Hematopoietic multipotent progenitor cell treated with erythropoietin and hydrocortisone succinate and interleukin-3 and kit ligand, for 6 days (in vitro differentiated cells): Measurements from ENCODE around the gene ADAM12.
"Not testable (repeated sequence)": the region's sequence is repeated elsewhere in the genome, so short reads cannot be mapped to it uniquely, and the experiment has no call there.

Experiments
- DNase-seq: peaks from one replicate; pipeline ENCODE4 v3.0.0-alpha.2; 2015

The ADAM12 gene

GRCh38 chr10:126205486-126206205 lies 182.6 kb downstream of the ADAM12 start:
- DNase-seq: no peak

DNA sequence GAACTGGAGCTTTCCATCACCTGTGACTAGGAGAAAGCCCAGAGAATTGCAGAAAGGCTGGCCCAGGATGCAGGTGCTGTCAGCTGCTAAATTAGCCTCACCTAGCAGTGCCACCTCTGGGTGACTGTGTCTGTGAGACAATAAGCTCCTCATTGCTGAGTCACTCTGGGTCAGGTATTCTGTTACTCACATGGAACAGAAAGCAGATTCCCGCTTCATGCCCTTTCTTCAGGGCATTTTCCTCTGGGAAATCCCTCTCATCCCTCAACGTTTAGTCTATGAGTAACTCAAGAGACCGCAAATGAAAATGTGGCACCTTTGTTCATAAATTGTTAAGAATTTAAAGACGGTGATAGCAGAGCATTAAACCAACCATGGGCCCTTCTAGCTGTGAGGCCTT lies 184.0 kb downstream of the ADAM12 start:
- DNase-seq: no peak

- no peak for DNase-seq
These were observed 184.5 kb downstream of the ADAM12 start for GRCh38 chr10:126203746-126204145.

GRCh38 chr10:126201603-126202002 lies 186.7 kb downstream of the ADAM12 start:
- no peak for DNase-seq

DNA sequence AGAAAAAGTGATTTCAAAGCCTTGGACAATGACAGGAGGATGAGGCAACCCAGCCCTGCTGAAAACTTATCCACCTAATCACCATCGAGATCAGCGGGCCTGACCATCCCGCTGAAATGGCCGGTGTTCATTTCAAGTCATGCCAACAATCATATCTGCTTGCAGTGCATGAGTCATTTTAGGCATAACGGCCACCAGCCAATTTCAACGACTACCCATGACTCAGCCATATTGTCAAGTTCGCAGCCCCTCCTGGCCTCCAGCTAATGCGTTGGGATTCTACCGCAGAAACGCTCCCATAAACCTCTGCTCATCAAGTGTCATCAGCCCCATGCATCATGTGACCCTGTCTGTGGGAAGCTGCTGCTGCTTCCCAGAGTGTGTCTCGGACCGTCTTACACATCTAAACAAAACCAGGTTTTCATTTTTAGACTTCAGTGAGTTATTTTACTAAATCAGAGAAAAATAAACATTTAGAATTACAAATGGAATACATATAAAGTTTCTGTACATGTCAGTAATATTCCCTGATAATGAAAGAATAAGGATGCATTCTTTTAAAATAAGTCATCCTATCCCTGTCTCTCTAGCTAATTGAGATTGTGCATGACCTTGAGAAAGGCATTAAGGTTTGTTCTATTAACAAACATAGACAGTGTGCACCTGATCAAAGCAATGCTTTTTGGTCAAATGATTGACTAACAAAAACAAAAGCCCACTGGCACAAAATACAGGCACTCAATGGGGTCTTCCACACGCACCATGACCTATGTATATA lies 188.9 kb downstream of the ADAM12 start:
- no peak for DNase-seq

GRCh38 chr10:126198681-126199080 lies 189.6 kb downstream of the ADAM12 start:
- DNase-seq: no peak

GRCh38 chr10:126197036-126197543 lies 191.2 kb downstream of the ADAM12 start:
- DNase-seq: no peak

DNA sequence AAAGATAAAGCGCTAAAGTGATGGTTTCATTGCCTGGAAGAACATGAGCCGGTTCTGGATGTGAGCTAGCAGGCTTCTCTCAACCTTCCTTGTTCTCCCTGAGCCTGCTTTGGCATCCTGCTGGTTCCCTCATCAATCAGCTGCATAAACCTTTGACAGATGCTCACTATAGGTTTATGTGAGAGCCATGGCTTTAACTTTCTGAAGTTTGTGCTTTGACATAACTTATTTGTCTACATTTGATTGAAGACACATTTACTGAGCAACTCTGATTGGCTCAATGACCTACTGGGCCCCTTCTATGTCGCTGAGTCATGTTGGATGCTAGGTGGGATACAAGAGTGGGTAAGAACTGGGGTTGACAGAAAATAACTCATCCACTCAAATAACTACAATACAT lies 192.0 kb downstream of the ADAM12 start:
- DNase-seq: no peak

DNA sequence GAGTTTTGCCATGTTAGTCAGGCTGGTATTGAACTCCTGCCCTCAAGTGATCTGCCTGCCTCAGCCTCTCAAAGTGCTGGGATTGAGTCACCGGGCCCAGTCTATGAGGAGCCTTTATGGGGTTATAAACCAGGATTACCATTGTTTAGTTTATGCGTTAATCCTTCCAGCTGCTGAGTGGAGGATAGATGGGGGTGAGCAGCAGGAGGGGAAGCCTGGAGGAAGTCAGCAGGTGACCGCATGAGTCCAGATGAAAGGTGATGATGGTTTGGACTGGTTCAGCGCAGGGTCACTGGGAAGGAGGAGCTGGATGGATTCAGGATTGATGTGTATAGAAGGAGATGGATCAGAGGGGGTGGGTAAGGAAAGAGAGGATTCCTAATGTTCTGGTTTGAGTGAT lies 197.1 kb downstream of the ADAM12 start:
- no peak for DNase-seq

DNA sequence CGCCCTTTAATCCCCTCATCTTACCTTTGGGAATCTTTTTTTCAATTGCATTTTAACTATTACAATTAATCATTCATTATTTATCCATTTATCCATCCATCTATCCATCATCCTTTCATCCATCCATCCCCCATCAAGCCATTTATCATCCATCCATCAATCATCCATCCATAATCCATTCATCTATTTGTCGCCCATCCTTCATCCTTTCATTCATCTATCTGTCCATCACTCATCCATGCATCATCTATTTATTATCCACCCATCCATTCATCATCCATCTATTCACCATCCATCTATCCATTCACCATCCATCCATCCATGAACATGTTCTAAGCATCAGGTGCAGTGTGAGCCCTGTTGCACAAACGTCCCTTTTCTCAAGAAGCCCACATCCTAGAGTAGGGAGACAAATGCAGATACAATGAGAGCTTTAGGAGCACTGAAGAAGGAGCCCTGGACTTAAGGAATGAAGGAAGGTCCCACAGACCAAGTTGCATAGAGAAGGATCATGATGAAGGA lies 199.5 kb downstream of the ADAM12 start:
- no peak for DNase-seq

DNA sequence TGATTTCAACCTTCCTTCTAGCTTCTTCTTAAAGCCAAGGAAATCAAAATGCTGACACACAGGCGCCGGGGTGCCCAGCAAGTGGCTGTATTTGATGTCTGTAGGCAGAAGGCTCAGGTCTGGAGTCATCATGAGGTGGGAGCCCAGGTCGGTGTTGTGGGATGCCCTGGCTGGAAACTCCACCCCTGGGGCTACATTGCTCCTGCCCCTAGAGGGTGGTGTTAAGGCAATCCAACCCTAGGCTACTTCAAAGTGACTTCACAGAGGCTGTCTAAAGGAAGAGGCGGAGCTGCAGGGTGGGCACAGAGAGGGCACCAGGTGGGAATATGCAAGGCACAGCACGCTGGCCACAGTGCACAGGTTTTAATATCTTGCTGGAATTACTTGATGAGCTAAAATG lies 200.9 kb downstream of the ADAM12 start:
- DNase-seq: no peak

- no peak for DNase-seq
These were observed 201.5 kb downstream of the ADAM12 start for GRCh38 chr10:126186766-126187165.

GRCh38 chr10:126185676-126186447 lies 202.4 kb downstream of the ADAM12 start:
- DNase-seq: no peak

DNA sequence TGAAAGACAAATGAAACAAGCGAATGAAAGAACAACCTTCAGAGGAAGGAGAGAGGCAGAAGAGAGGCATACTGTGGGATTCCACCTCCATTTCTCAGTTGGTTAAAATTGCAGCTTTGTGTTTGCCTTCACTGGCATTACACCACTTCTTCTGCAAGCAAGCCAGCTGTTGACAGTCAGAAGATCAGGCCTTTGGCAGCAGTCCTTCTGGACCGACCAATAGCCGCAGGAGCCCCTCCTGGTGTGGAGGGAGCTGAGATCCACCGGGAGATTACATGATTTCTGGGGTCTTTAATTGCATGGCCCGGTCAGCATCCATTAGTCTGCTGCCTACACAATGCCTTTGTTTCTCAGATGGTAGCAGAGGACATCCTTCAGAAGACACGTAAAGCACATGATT lies 206.7 kb downstream of the ADAM12 start:
- DNase-seq: no peak

- DNase-seq: peak; percentile 28
These were observed 208.6 kb downstream of the ADAM12 start for GRCh38 chr10:126179637-126180036.

DNA sequence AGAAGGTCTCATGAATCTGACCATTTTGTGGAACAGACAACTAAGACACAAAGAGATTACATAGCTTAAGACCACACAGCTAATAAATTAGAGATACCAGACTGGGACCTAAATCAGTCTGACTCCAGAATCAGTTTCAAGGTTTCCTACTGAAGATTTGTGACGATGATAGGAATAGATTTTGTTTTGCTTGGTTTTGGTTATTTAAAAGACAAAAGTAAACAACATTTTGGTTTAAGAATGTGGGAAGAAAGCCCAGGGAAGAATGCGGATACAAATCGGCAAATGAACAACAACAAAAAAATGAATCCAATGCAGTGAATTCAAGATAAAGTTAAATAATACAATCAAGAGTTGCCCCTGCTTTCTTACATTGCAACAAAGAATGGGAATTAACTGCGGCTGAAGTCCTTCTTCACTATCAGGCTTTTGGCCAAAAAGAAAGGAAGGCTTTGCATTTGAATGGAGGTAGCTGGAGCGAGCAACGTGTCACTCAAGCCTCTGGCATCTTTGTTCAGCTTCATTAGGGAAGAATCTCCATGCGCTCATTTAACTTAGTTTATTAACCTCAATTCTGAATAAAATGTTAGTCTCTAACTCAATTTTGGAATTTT lies 210.8 kb downstream of the ADAM12 start:
- no peak for DNase-seq

DNA sequence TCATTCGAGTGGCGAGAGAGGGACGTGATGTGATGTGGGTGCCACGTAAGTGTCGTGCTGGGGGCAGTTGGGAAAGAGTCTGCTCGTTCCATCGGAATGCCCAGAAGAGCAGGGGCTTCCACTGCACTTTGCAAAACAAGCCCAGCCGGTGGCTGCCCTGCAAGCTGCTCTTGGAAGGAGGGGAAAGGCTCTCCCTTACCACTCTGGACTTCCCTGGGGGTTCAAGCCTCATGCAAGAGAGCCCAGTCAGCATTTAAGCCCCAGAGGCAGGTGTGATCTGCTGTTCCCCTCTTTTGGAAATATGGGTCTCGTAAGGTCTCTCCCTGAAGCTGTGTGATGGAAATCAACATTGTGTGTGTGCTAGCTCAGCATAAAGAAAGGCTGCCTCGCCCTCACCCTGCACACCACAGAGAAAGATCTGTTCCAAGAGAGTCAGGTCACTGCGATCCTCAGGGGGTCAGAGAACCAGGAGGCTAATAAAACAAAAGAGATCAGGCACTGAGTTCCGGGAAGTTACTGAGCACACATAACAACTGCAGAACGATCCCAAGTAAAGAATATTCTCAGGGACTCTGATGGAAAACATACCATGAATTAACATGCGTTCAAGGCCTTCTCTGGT lies 212.5 kb downstream of the ADAM12 start:
- DNase-seq: no peak

DNA sequence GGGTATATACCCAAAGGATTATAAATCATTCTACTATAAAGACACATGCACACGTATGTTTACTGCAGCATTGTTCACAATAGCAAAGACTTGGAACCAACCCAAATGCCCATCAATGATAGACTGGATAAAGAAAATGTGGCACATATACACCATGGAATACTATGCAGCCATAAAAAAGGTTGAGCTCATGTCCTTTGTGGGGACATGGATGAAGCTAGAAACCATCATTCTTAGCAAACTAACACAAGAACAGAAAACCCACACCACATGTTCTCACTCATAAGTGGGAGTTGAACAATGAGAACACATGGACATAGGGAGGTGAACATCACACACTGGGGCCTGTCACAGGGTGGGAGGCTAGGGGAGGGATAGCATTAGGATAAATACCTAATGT lies 215.5 kb downstream of the ADAM12 start:
- DNase-seq: not testable (repeated sequence)

DNA sequence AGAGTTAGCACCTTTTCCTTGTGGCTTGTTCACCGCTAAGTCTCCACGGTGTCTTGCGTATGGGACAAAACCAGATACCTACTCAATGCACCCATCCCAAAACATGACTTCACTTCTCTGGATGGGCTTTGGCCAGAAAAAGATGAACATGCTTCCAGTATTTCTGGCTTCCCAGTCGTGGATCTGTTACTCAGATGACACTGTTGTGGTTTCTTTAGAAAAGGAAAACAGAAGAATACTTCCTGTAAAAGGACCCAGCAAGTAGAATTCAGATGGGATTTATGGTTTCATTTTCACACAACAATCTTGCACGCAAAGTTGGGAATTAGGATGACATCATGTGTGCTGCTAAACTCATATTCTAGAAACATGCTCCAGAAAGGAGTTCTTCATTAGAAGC lies 216.7 kb downstream of the ADAM12 start:
- no peak for DNase-seq

- no peak for DNase-seq
These were observed 217.5 kb downstream of the ADAM12 start for GRCh38 chr10:126170776-126171175.

DNA sequence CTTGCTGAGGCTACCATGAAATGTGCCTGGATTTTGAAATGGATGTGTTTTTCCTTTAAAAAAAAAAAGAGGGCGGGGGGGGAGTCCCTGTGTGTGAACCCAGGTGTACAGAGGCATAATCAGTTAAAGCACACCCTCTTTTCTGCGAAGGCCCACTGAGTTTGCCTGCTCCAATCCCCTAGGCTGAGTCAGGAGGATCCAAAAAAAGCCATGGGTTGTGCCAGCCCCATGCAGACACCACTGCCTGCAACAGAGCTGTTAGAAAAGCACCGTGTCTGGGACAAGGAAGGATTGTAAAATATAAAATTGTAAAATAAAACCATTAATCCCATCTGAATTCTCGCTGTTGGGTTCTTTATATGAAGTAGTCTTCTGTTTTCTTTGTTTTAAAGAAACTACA lies 217.9 kb downstream of the ADAM12 start:
- no peak for DNase-seq

DNA sequence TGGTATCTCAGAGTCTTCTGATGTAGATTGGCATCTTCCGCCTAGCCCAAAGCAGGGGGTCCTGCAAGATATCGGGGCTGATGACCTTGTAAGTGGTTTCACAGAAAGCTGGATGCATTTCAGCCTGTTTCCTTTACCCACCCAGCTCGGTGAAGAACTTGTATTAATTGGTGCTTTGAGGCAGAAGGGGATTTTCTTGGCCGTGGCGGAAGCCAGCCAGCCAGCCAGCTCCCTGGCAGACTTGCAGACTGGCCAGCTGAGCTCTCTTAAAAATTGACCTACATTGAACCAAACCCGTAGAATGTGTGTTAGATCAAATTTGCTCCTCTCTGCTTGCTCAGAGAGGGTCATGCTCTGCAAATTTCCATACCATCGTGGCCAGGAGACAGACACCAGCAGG lies 218.4 kb downstream of the ADAM12 start:
- no peak for DNase-seq
